BLaER1 treated with 17β-estradiol and CSF1 and Interleukin-3, amounts not matched to agents 10 nM and 100 nM (cell line): ENCODE results near the gene HMOX1.
A peak's percentile ranks its signal among the peaks of the same experiment; 100 is the strongest.
"Not testable (repeated sequence)": the region's sequence is repeated elsewhere in the genome, so short reads cannot be mapped to it uniquely, and the experiment has no call there.

Source experiments
- H3K27ac ChIP-seq, 11 experiments: shearing (Covaris generic); formaldehyde crosslinking; 2 replicates each; pipeline ENCODE4 v1.8.1; 2022
- H3K27me3 ChIP-seq, 11 experiments: shearing (Covaris generic); formaldehyde crosslinking; 2 replicates each; pipeline ENCODE4 v1.8.1; 2022
- H3K36me3 ChIP-seq, 11 experiments: shearing (Covaris generic); formaldehyde crosslinking; 2 replicates each; pipeline ENCODE4 v1.8.1; 2022
- H3K4me1 ChIP-seq, 10 experiments: shearing (Covaris generic); formaldehyde crosslinking; 2 replicates each; pipeline ENCODE4 v1.8.1; 2022
- H3K4me2 ChIP-seq, 11 experiments: shearing (Covaris generic); formaldehyde crosslinking; 2 replicates each; pipeline ENCODE4 v1.8.1; 2022
- H3K4me3 ChIP-seq, 10 experiments: shearing (Covaris generic); formaldehyde crosslinking; 2 replicates each; pipeline ENCODE4 v1.8.1; 2022
- H3K9ac ChIP-seq, 11 experiments: shearing (Covaris generic); formaldehyde crosslinking; 2 replicates each; pipeline ENCODE4 v1.8.1; 2022
- H3K9me3 ChIP-seq, 11 experiments: shearing (Covaris generic); formaldehyde crosslinking; replicated peaks in 1 of 11; 2 replicates each; pipeline ENCODE4 v1.8.1; 2022
- H4K20me1 ChIP-seq, 11 experiments: shearing (Covaris generic); formaldehyde crosslinking; 2 replicates each; pipeline ENCODE4 v1.8.1; 2022
- Cebpa-rat ChIP-seq, 11 experiments: shearing (Covaris generic); IDR thresholded peaks; 2 replicates each; pipeline ENCODE4 v1.8.1; 2022

HMOX1 gene

DNA sequence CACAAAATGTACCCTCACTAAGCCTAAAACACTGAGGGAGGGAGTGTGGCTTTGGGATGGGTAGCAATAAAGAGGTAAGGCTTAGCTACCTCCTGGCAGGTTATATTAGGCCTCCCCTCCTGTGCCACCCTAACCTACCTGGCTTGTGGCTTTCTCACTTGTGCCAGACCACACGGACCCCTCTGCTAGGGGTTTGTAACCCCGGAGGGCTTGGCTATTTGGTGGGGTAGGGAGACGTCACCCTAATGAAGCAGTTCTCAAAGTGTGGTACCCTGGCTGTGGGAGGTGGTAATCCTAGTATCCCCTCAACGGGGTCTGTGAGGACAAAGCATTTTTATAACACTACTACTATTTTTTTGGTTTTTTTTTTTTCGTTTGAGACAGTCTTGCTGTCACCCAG lies 10.0 kb downstream of the HMOX1 start:
- Histone ChIP-seq H3K27ac (no peak overlapping the region), H3K4me3 (no peak overlapping the region), H3K9ac (peak overlapping the region in 2 of 11 experiments; percentile 34 to 41; a peak in 3 of 22 replicates), H3K36me3 (peaks cover 0 to 88% (median 8%) of the 10 kb centered on the region in 11 experiments; a peak in 14 of 22 replicates), H3K4me2 (0 out of 22 replicates have a peak overlapping the region, but pooled peaks of 1 of the 11 experiments have one; percentile 26), H3K27me3 (no peaks in the 10 kb centered on the region), H3K9me3 (no peaks in the 10 kb centered on the region), H3K4me1 (peaks cover 8 to 66% (median 15%) of the 10 kb centered on the region in 10 experiments; a peak in 19 of 20 replicates), H4K20me1 (peaks cover 0 to 86% (median 0%) of the 10 kb centered on the region in 11 experiments; a peak in 8 of 22 replicates)
- TF ChIP-seq Cebpa-rat (IDR thresholded peaks at IDR 0.05), result no peak

DNA sequence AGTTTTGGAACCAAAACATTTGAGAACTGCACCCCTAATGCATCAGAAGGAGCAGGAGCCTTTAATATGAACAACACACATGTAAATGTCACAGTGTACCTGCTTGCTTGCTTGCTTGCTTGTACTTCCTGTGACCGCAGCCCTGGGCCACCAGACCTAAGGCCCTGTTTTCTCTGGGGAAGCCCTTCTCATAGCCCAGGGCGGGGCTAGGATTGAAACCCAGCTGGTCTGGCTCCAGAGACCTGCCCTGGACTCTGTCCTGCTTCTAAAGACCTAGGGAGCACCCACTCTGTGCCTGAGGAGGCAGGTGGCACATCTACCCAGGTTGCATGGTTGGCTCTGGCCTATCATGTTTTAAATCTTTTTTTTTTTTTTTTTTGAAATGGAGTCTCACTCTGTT lies 11.5 kb downstream of the HMOX1 start:
- Histone ChIP-seq H3K36me3 (peaks cover 0 to 74% (median 8%) of the 10 kb centered on the region in 11 experiments; a peak in 14 of 22 replicates), H4K20me1 (peaks cover 0 to 72% (median 0%) of the 10 kb centered on the region in 11 experiments; a peak in 6 of 22 replicates), H3K4me2 (peak overlapping the region in 8 of 11 experiments; percentile 3 to 54 (median 14); a peak in 12 of 22 replicates)

DNA sequence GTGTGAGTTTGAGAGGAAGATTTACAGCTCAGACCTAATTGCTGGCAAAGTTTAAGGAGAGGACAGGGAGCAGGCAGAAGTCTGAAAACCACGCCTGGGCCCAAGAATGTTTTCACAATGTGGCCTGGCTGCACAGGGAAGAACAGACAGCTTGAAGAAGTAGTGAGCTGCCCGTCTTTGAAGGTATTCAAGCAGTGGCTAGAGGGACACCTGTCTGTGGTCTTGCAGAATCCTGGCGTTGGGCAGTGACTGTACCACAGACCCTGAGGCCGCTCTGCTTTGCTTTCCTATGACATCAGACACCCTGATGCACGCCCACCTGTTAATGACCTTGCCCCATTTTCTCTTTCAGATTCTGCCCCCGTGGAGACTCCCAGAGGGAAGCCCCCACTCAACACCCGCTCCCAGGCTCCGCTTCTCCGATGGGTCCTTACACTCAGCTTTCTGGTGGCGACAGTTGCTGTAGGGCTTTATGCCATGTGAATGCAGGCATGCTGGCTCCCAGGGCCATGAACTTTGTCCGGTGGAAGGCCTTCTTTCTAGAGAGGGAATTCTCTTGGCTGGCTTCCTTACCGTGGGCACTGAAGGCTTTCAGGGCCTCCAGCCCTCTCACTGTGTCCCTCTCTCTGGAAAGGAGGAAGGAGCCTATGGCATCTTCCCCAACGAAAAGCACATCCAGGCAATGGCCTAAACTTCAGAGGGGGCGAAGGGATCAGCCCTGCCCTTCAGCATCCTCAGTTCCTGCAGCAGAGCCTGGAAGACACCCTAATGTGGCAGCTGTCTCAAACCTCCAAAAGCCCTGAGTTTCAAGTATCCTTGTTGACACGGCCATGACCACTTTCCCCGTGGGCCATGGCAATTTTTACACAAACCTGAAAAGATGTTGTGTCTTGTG lies 12.5 kb downstream of the HMOX1 start:
- Histone ChIP-seq H3K4me2 (0 out of 22 replicates have a peak overlapping the region, but pooled peaks of 1 of the 11 experiments have one; percentile 0), H3K9me3 (no peaks in the 10 kb centered on the region), H3K27ac (0 out of 22 replicates have a peak overlapping the region, but pooled peaks of 1 of the 11 experiments have one; percentile 1), H3K27me3 (no peaks in the 10 kb centered on the region), H3K4me3 (no peak overlapping the region), H3K4me1 (peaks cover 29 to 64% (median 39%) of the 10 kb centered on the region in 10 experiments), H3K9ac (no peak overlapping the region), H4K20me1 (peaks cover 0 to 62% (median 0%) of the 10 kb centered on the region in 11 experiments; a peak in 6 of 22 replicates), H3K36me3 (peaks cover 0 to 64% (median 8%) of the 10 kb centered on the region in 11 experiments; a peak in 11 of 22 replicates)
- no peak for TF ChIP-seq Cebpa-rat (IDR thresholded peaks at IDR 0.05)

More for the DNA sequence above, 11.5 kb downstream of the HMOX1 start:
- Histone ChIP-seq H3K27ac (0 out of 22 replicates have a peak overlapping the region, but pooled peaks of 1 of the 11 experiments have one; percentile 7), H3K9ac (peak overlapping the region in 2 of 11 experiments; percentile 6 to 23; a peak in 3 of 22 replicates), H3K4me1 (peaks cover 19 to 66% (median 29%) of the 10 kb centered on the region in 10 experiments), H3K9me3 (no peaks in the 10 kb centered on the region), H3K4me3 (no peak overlapping the region), H3K27me3 (no peaks in the 10 kb centered on the region)
- no peak for TF ChIP-seq Cebpa-rat (IDR thresholded peaks at IDR 0.05)

DNA sequence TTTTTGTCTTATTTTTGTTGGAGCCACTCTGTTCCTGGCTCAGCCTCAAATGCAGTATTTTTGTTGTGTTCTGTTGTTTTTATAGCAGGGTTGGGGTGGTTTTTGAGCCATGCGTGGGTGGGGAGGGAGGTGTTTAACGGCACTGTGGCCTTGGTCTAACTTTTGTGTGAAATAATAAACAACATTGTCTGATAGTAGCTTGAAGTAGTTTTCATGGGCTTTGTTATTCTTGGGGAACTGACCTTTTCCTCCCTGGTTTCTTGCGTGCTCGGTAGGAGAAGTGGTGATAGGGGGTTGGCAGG lies 13.1 kb downstream of the HMOX1 start:
- Histone ChIP-seq H3K27me3 (no peaks in the 10 kb centered on the region), H3K9ac (no peak overlapping the region), H3K4me2 (no peak overlapping the region), H3K9me3 (no peaks in the 10 kb centered on the region), H3K4me1 (peaks cover 32 to 67% (median 44%) of the 10 kb centered on the region in 10 experiments), H3K4me3 (no peak overlapping the region), H3K36me3 (peaks cover 0 to 58% (median 8%) of the 10 kb centered on the region in 11 experiments; a peak in 11 of 22 replicates), H4K20me1 (peaks cover 0 to 56% (median 0%) of the 10 kb centered on the region in 11 experiments; a peak in 6 of 22 replicates), H3K27ac (0 out of 22 replicates have a peak overlapping the region, but pooled peaks of 1 of the 11 experiments have one; percentile 1)
- no peak for TF ChIP-seq Cebpa-rat (IDR thresholded peaks at IDR 0.05)

DNA sequence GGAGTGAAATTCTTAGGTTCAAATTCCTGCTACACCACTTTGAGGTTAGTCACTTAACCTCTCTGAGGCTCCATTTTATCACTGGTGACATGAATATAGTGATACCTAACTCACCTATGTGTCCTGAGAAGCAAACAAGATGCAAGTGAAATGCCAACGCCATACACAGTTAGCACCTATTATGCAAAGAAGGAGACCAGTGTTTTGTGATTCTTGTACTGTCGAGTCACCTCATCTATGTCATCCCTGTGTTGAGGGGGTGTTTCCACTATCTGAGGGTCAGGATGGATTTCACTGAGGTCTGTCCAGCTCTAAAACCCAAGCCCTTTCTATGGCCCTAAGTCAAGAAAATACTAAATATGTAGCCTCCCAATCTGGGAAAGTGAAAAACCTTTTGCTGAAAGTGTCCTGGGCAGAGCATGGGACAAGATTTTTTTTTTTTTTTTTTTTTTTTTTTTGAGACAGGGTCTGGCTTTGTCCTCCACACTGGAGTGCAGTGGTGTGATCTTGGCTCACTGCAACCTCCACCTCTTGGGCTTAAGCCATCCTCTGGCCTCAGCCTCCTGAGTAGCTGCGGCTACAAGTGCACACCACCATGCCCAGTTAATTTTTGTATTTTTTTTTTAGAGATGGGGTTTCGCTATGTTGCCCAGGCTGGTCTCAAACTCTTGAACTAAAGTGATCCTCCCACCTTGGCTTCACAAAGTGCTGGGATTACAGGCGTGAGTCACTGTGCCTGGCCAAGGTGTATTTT lies 14.1 kb downstream of the HMOX1 start:
- H3K9me3 ChIP-seq, result no peaks in the 10 kb centered on the region
- no peaks in the 10 kb centered on the region for H3K27me3 ChIP-seq
- H3K4me2 ChIP-seq, result no peak overlapping the region
- peaks cover 0 to 47% (median 0%) of the 10 kb centered on the region in 11 experiments; a peak in 6 of 22 replicates for H4K20me1 ChIP-seq
- H3K4me3 ChIP-seq, result no peak overlapping the region
- no peak overlapping the region for H3K9ac ChIP-seq
- no peak for TF ChIP-seq Cebpa-rat (IDR thresholded peaks at IDR 0.05)
- peaks cover 0 to 49% (median 5%) of the 10 kb centered on the region in 11 experiments; a peak in 11 of 22 replicates for H3K36me3 ChIP-seq
- H3K4me1 ChIP-seq, result peaks cover 38 to 70% (median 51%) of the 10 kb centered on the region in 10 experiments
- H3K27ac ChIP-seq, result peak overlapping the region in 2 of 11 experiments; percentile 83 to 87; a peak in 2 of 22 replicates

DNA sequence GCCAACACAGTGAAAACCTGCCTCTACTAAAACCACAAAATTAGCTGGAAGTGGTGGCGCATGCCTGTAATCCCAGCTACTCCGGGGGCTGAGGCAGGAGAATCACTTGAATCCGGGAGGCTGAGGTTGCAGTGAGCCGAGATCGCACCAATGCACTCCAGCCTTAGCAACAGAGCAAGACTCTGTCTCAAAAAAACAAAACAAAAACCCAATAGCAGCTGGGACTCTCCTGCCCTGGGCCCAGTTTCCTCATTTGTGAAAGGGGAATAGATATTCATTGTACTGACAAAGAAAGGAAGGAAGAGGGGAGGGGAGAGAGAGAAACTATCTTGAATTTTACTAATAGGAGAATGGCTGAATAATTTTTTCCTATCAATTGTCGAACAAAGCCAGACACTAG lies 15.7 kb downstream of the HMOX1 start:
- Histone ChIP-seq H3K4me2 (peak overlapping the region; percentile 17 to 86 (median 56); a peak in 21 of 22 replicates), H3K4me1 (peaks cover 50 to 82% (median 63%) of the 10 kb centered on the region in 10 experiments), H3K27ac (peak overlapping the region; percentile 21 to 98 (median 83); a peak in 21 of 22 replicates), H3K9ac (peak overlapping the region in 10 of 11 experiments; percentile 10 to 72 (median 67); a peak in 18 of 22 replicates), H3K36me3 (peaks cover 0 to 33% (median 9%) of the 10 kb centered on the region in 11 experiments; a peak in 16 of 22 replicates), H4K20me1 (peaks cover 0 to 33% (median 0%) of the 10 kb centered on the region in 11 experiments; a peak in 6 of 22 replicates)
- H3K9me3 ChIP-seq, H3K27me3 ChIP-seq, H3K4me3 ChIP-seq: not testable (repeated sequence)

DNA sequence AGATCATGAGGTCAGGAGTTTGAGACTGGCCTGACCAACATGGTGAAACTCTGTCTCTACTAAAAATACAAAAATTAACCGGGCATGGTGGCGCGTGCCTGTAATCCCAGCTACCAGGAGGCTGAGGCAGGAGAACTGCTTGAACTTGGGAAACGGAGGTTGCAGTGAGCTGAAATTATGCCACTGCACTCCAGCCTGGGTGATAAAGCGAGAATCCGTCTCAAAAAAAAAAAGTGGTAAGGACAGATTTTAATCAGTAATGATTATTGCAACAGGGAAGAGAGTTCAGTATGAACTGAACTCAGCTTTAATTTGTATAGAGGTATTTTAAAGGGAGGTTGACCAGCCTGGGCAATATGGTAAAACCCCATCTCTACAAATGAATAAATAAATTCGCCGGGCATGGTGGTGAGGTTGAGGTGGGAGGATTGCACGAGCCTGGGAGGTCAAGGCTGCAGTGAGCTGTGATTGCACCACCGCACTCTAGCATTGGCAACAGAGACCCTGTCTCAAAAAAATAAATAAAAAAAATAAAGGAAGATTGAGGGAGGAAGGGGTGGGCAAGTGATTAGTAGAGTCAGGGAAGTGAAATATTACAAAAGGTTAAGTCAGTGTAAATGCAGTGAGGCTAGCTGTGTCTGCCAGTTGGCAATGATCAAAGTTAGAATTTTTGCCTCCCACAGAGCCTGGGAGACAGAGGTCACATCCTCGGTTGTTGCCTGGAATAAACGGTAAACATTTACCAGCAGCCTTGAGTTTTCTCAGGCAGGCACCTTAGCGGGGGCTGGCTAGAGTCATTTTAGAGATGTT lies 16.4 kb downstream of the HMOX1 start:
- Histone ChIP-seq H3K9me3 (no peaks in the 10 kb centered on the region), H3K36me3 (peaks cover 6 to 29% (median 16%) of the 10 kb centered on the region in 11 experiments; a peak in 18 of 22 replicates), H3K4me1 (peaks cover 53 to 82% (median 63%) of the 10 kb centered on the region in 10 experiments), H3K4me3 (no peak overlapping the region), H3K27ac (peak overlapping the region; percentile 21 to 98 (median 83); a peak in 21 of 22 replicates), H3K9ac (peak overlapping the region in 10 of 11 experiments; percentile 5 to 71 (median 65); a peak in 17 of 22 replicates), H4K20me1 (peaks cover 0 to 26% (median 0%) of the 10 kb centered on the region in 11 experiments; a peak in 6 of 22 replicates), H3K27me3 (no peaks in the 10 kb centered on the region), H3K4me2 (peak overlapping the region; percentile 17 to 86 (median 56); a peak in 20 of 22 replicates)
- TF ChIP-seq Cebpa-rat (IDR thresholded peaks at IDR 0.05), result no peak
